K562 (cell line): ENCODE data around the gene ADM5. TPM values are rescaled to one million over a fixed set of nuclear protein-coding genes. Genes with fewer than 3 reads are reported as not detected.

Experiments used
- CEBPG ChIP-seq, 3 experiments: fragments of 200-800 bp in 1 of 3; sonication (Bioruptor generic) in 1 of 3; sonication (generic) in 1 of 3; formaldehyde crosslinking in 1 of 3; IDR thresholded peaks in 2 of 3; conservative IDR thresholded peaks in 1 of 3; 2 replicates each; pipeline versions ENCODE4 v1.6.1 to v1.8.0; 2016 to 2022; ENCODE audit warnings: missing compliant biosample characterization in 2 of 3, missing genetic modification characterization in 2 of 3, mild to moderate bottlenecking in 1 of 3, missing genetic modification reagents in 1 of 3
- CHD2 ChIP-seq: IDR thresholded peaks from 2 replicates; pipeline ENCODE4 v1.6.1; 2011; ENCODE audit warnings: low read depth, low read length
- HDAC6 ChIP-seq: IDR thresholded peaks from 2 replicates; pipeline ENCODE4 v1.6.1; 2012; ENCODE audit warnings: low read depth, mild to moderate bottlenecking, control low read depth, inconsistent platforms, low read length, moderate library complexity
- HNRNPUL1 ChIP-seq: fragments of 200-400 bp; formaldehyde crosslinking; IDR thresholded peaks from 2 replicates; pipeline ENCODE4 v1.6.1; 2017; ENCODE audit warnings: low read length
- KAT8 ChIP-seq: fragments of 450-650 bp; IDR thresholded peaks from 2 replicates; pipeline ENCODE4 v1.6.1; 2016; ENCODE audit warnings: low read depth, mild to moderate bottlenecking
- NFRKB ChIP-seq: fragments of 450-650 bp; IDR thresholded peaks from 2 replicates; pipeline ENCODE4 v1.6.1; 2016; ENCODE audit warnings: low read depth
- PRDM10 ChIP-seq: fragments of 450-650 bp; IDR thresholded peaks from 2 replicates; pipeline ENCODE4 v1.6.1; 2018; ENCODE audit not compliant: partially characterized antibody
- RBBP5 ChIP-seq: fragments of 200-600 bp; sonication (generic); IDR thresholded peaks from 2 replicates; pipeline ENCODE4 v1.6.1; 2012; ENCODE audit warnings: borderline replicate concordance, mild to moderate bottlenecking, low read length, control low read depth, inconsistent platforms; ENCODE audit not compliant: insufficient read depth, poor library complexity, severe bottlenecking
- SIX5 ChIP-seq, 2 experiments: IDR thresholded peaks; 2 replicates each; pipeline ENCODE4 v1.6.1; 2011; ENCODE audit warnings: low read length in 2 of 2, borderline replicate concordance in 1 of 2, low read depth in 1 of 2, mild to moderate bottlenecking in 1 of 2, moderate library complexity in 1 of 2; ENCODE audit not compliant: insufficient read depth in 1 of 2
- SRSF9 ChIP-seq: fragments of 200-400 bp; formaldehyde crosslinking; IDR thresholded peaks from 2 replicates; pipeline ENCODE4 v1.6.1; 2017; ENCODE audit warnings: low read depth, low read length, borderline replicate concordance
- THAP12 ChIP-seq: fragments of 250-450 bp; sonication (Bioruptor Pico); IDR thresholded peaks from 2 replicates; pipeline ENCODE4 v1.9.0; 2021; ENCODE audit warnings: mild to moderate bottlenecking, inconsistent platforms
- ZNF586 ChIP-seq: fragments of 450-650 bp; formaldehyde crosslinking; conservative IDR thresholded peaks from 2 replicates; pipeline ENCODE4 v1.4.0; 2020; ENCODE audit warnings: mild to moderate bottlenecking, moderate library complexity
- polyA plus RNA-seq, 8 experiments: library from polyadenylated mRNA; depleted of rRNA in 4 of 8; stranded (reverse) in 5 of 8; unstranded in 3 of 8; fragments of >200 nt; fragmentation: Nextera tagmentation in 2 of 8; fragmentation: Illumina TruSeq in 1 of 8; extraction: Ambion mirVana in 2 of 8; extraction: Trizol in 1 of 8; gene quantifications; 2 replicates each; pipeline versions ENCODE4 v1.2.1 to v1.2.3, GENCODE V29; 2011 to 2014; ENCODE audit warnings: inconsistent platforms in 1 of 8, missing spikeins in 1 of 8
- total RNA-seq, 7 experiments: library from RNA; depleted of rRNA in 6 of 7; stranded (reverse); fragments of >200 nt in 6 of 7; fragmentation: Illumina TruSeq in 2 of 7; extraction: Trizol in 2 of 7; gene quantifications; 2 replicates each; pipeline versions ENCODE4 v1.2.1 to v1.2.3, GENCODE V29; 2011 to 2021; ENCODE audit warnings: low replicate concordance in 1 of 7

ADM5 gene
- total and polyA plus RNA-seq, 9 of the 15 experiments (the other 6 are each of a cell fraction or from before 2014, with no cell fraction given) = 0.13 to 8.4 (median 2.0) TPM; not detected in 1

- TF ChIP-seq NFRKB (no peak), HDAC6 (no peak), SIX5 (IDR thresholded peaks at IDR 0.05; ENCODE audit: borderline replicate concordance in 1 of 2, insufficient read depth in 1 of 2, low read depth in 1 of 2, low read length in 2 of 2) (no peak), SRSF9 (no peak), KAT8 (no peak), PRDM10 (peak; percentile 94), RBBP5 (peak; percentile 4), ZNF586 (CRISPR knock-in tag) (no peak), CEBPG (CRISPR knock-in tag; IDR thresholded peaks at IDR 0.05) (no peak), CEBPG (tag; conservative IDR thresholded peaks at IDR 0.05 in 1 of 2, IDR thresholded peaks at IDR 0.05 in 1 of 2) (no peak), CHD2 (no peak), THAP12 (CRISPR knock-in tag) (no peak), HNRNPUL1 (no peak)
Observed at GRCh38 chr19:49664171-49665035, 25.0 kb upstream of the ADM5 start (continued).
